AG09319 (cell line): ENCODE measurements around the gene MLLT10.

Experiments used
- DNase-seq: peaks from one replicate; pipeline ENCODE4 v3.0.0-alpha.2; 2010; ENCODE audit warnings: low read depth; ENCODE audit errors: extremely low read depth
- TF ChIP-seq, protein P1 (sequence below): IDR thresholded peaks from 2 replicates; pipeline ENCODE4 v1.5.1; 2011; ENCODE audit warnings: low read depth, mild to moderate bottlenecking, inconsistent platforms, low read length, moderate library complexity

The MLLT10 gene

DNA sequence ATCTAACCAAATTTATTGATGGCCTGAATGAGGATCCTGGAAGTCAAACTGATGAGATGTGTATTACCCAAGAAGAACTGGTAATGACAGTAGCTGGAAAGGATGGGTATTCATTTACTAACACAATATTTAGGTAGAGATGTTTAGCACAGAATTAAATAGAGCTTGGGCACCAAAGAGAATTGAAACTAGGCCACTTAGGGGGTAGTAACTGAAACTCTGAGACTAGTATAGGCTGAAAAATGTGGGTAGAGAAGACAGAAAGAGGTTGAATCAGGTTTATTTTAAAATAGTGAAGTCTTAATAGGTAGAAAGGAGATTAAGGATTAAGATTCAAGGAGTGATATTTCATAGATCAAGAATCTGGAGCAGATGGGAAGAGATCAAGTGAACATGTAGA, 155.8 kb downstream of the MLLT10 start:
- DNase-seq = no peak
- TF ChIP-seq, protein P1, sequence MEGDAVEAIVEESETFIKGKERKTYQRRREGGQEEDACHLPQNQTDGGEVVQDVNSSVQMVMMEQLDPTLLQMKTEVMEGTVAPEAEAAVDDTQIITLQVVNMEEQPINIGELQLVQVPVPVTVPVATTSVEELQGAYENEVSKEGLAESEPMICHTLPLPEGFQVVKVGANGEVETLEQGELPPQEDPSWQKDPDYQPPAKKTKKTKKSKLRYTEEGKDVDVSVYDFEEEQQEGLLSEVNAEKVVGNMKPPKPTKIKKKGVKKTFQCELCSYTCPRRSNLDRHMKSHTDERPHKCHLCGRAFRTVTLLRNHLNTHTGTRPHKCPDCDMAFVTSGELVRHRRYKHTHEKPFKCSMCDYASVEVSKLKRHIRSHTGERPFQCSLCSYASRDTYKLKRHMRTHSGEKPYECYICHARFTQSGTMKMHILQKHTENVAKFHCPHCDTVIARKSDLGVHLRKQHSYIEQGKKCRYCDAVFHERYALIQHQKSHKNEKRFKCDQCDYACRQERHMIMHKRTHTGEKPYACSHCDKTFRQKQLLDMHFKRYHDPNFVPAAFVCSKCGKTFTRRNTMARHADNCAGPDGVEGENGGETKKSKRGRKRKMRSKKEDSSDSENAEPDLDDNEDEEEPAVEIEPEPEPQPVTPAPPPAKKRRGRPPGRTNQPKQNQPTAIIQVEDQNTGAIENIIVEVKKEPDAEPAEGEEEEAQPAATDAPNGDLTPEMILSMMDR = no peak

DNA sequence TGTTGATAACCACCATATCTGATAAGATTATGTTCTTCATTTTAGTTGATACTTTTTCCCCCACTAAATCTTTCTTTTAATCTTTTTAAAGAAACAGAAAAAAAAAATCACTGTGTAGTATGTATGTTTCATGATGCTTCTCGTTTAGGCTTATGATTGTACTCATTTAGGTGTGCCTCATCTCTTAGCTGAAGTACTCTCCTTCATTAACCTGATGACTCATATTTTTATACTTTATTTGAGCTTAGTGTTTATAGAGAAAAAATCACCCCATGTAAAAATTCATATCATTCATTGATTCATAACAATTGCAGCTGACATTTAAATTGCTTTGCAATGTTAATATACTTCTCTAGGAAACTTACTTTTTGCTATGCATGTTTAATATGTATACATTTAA, 158.9 kb downstream of the MLLT10 start:
- TF ChIP-seq, protein P1 = no peak
- DNase-seq = no peak

DNA sequence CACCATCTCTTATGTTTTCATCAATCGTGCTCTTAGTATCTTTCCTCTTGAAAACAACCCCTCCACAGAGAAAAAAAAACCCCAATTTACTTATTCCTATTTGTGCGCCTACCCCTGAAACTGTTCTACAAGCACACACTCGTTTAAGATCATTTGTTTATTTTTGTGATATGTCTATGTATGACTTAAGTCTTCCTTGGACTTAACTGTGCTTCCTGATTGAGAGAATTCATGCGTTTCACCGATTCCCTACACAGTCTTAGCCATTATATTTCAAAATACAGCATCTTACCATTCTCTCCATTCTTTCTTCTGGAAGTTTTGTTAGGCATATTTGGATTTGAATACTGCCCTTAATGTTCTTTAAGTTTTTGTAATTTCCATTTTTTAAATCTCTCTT, 159.4 kb downstream of the MLLT10 start:
- no peak for DNase-seq
- TF ChIP-seq, protein P1 = no peak

DNA sequence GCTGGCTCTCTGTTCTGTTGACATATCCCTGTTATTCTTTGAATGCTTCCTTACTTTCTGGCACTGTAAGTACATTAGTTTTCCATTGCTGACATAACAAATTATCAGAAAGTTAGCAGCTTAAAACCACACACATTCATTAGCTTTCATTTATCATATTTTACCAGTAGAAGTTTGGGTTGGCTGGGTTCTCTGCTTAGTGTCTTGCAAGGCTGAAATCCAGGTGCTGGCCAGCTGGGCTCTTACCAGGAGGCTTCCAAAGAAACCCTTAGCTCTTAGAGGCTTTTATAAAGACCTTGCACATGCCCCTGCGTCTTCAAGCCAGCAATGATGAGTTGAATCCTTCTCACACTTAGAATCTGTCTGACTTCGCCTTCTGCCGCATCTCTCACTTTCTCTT, 160.6 kb downstream of the MLLT10 start:
- DNase-seq = no peak
- TF ChIP-seq, protein P1 = no peak

DNA sequence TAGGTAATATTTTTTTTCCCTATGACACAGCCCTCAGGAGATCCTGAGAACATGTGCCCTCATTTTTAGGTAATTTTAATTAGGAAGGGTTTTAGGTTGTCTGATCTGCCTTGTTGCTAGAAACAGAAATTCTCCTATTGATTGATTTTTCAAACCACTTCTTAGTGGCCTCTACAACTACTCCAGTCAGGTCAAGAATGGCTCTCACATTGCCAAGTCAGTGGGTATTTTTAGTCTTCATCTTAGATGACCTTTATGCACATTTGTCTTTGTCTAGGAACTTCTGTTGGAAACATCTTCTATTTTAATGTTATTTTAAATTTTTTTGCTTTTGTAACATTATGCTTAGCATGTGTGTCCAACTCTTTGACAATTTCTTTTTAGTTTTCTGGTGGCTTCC, 162.3 kb downstream of the MLLT10 start:
- TF ChIP-seq, protein P1 = no peak
- DNase-seq = no peak

DNA sequence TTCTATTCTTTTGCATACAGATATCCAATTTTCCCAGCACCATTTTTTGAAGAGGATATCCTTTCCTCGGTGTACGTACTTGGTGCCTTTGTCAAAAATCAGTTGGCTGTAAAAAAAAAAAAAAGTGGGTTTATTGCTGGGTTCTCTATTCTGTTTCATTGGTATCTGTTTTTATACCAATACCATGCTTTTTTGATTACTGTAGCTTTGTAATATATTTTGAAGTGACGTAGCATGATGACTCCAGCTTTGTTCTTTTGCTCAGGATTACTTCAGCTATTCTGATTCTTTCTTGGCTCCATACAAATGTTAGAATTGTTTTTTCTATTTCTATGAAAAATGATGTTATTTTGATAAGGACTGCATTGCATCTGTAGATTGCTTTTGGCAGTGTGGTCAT, 165.5 kb downstream of the MLLT10 start:
- TF ChIP-seq, protein P1 = no peak
- no peak for DNase-seq

DNA sequence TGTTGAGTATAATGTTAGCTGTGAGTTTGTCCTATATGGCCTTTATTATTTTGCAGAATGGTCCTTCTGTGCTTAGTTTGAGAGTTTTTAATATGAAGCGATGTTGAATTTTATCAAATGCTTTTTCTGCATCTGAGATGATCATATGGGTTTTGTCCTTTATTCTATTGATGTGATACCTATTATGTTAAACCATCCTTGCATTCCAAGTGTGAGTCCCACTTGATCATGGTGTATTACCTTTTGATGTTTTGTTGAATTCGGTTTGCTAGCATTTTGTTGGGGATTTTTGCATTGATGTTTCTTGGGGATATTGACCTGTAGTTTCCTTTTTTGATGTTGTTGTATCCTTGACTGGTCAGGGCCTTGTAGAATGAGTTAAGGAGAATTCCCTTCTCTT, 166.4 kb downstream of the MLLT10 start:
- DNase-seq = no peak

More for the DNA sequence above, 166.4 kb downstream of the MLLT10 start:
- TF ChIP-seq, protein P1 = no peak
